H9 (cell line): ENCODE measurements around the gene SLC25A11. TPM values are rescaled to one million over a fixed set of nuclear protein-coding genes. Genes with fewer than 3 reads are reported as not detected.

Source experiments
- DNase-seq: peaks from one replicate; pipeline ENCODE4 v3.0.0-alpha.2; 2017
- H2AFZ ChIP-seq: one replicate; pipeline ENCODE4 v1.6.1; 2013; ENCODE audit warnings: mild to moderate bottlenecking, low read length, control low read depth, moderate library complexity
- H2AK5ac ChIP-seq: 2 replicates; pipeline ENCODE4 v1.6.1; 2013; ENCODE audit warnings: low read length, control low read depth, mixed read lengths; ENCODE audit not compliant: insufficient read length
- H2BK120ac ChIP-seq: one replicate; pipeline ENCODE4 v1.6.1; 2013; ENCODE audit warnings: low read depth, mild to moderate bottlenecking, low read length, control low read depth, inconsistent platforms; ENCODE audit not compliant: poor library complexity, severe bottlenecking
- H2BK12ac ChIP-seq: 2 replicates; pipeline ENCODE4 v1.6.1; 2013; ENCODE audit warnings: low read length, control low read depth, mixed read lengths, low read depth; ENCODE audit not compliant: insufficient read length
- H2BK15ac ChIP-seq: 2 replicates; pipeline ENCODE4 v1.6.1; 2013; ENCODE audit warnings: low read depth, low read length, control low read depth
- H2BK20ac ChIP-seq: one replicate; pipeline ENCODE4 v1.6.1; 2013; ENCODE audit warnings: low read depth, mild to moderate bottlenecking, low read length, control low read depth, inconsistent platforms; ENCODE audit not compliant: poor library complexity, severe bottlenecking
- H2BK5ac ChIP-seq: 2 replicates; pipeline ENCODE4 v1.6.1; 2013; ENCODE audit warnings: low read length, control low read depth, mixed read lengths; ENCODE audit not compliant: insufficient read length
- H3K14ac ChIP-seq: 2 replicates; pipeline ENCODE4 v1.6.1; 2013; ENCODE audit warnings: low read length, control low read depth; ENCODE audit not compliant: insufficient read depth
- H3K18ac ChIP-seq: 2 replicates; pipeline ENCODE4 v1.6.1; 2013; ENCODE audit warnings: low read depth, mild to moderate bottlenecking, mixed read lengths, low read length, control low read depth; ENCODE audit not compliant: insufficient read length
- H3K23ac ChIP-seq: 2 replicates; pipeline ENCODE4 v1.6.1; 2013; ENCODE audit warnings: low read length, control low read depth, mixed read lengths, low read depth; ENCODE audit not compliant: insufficient read length
- H3K23me2 ChIP-seq: 2 replicates; pipeline ENCODE4 v1.6.1; 2013; ENCODE audit warnings: low read depth, mild to moderate bottlenecking, mixed read lengths, low read length, control low read depth; ENCODE audit not compliant: insufficient read length, poor library complexity, severe bottlenecking
- H3K27ac ChIP-seq: 2 replicates; pipeline ENCODE4 v1.5.1; 2013; ENCODE audit warnings: low read length, control low read depth, mixed read lengths, low read depth; ENCODE audit not compliant: insufficient read length
- H3K27me3 ChIP-seq: 2 replicates; pipeline ENCODE4 v1.6.1; 2013; ENCODE audit warnings: low read length, control low read depth, inconsistent platforms; ENCODE audit not compliant: insufficient read depth
- H3K4ac ChIP-seq: 2 replicates; pipeline ENCODE4 v1.6.1; 2013; ENCODE audit warnings: low read depth, mild to moderate bottlenecking, control low read depth, inconsistent platforms, low read length, moderate library complexity
- H3K4me1 ChIP-seq: 2 replicates; pipeline ENCODE4 v1.6.1; 2013; ENCODE audit warnings: low read length, control low read depth, inconsistent platforms; ENCODE audit not compliant: insufficient read depth
- H3K4me2 ChIP-seq: 2 replicates; pipeline ENCODE4 v1.6.1; 2013; ENCODE audit warnings: low read length, control low read depth, mixed read lengths; ENCODE audit not compliant: insufficient read length, insufficient read depth
- H3K56ac ChIP-seq: 2 replicates; pipeline ENCODE4 v1.6.1; 2013; ENCODE audit warnings: low read depth, mild to moderate bottlenecking, mixed read lengths, low read length, control low read depth; ENCODE audit not compliant: insufficient read length
- H3K79me1 ChIP-seq: 2 replicates; pipeline ENCODE4 v1.6.1; 2013; ENCODE audit warnings: low read depth, mild to moderate bottlenecking, moderate library complexity, low read length, control low read depth, inconsistent platforms; ENCODE audit not compliant: insufficient read depth, poor library complexity, severe bottlenecking
- H3K79me2 ChIP-seq: 2 replicates; pipeline ENCODE4 v1.6.1; 2013; ENCODE audit warnings: low read length, control low read depth, inconsistent platforms; ENCODE audit not compliant: insufficient read depth
- H3K9ac ChIP-seq: 2 replicates; pipeline ENCODE4 v1.6.1; 2013; ENCODE audit warnings: low read length, control low read depth, mixed read lengths; ENCODE audit not compliant: insufficient read length; ENCODE audit errors: extremely low read depth
- H3K9me3 ChIP-seq: one replicate; pipeline ENCODE4 v1.6.1; 2013; ENCODE audit warnings: low read depth, low read length, inconsistent platforms; ENCODE audit not compliant: control insufficient read depth
- H3T11ph ChIP-seq: one replicate; pipeline ENCODE4 v1.6.1; 2013; ENCODE audit warnings: mild to moderate bottlenecking, low read length, control low read depth, inconsistent platforms
- H4K20me1 ChIP-seq: one replicate; pipeline ENCODE4 v1.6.1; 2013; ENCODE audit not compliant: control insufficient read depth, insufficient read length, insufficient read depth
- H4K5ac ChIP-seq: 2 replicates; pipeline ENCODE4 v1.6.1; 2013; ENCODE audit warnings: low read depth, mild to moderate bottlenecking, mixed read lengths, low read length, control low read depth; ENCODE audit not compliant: insufficient read length
- H4K8ac ChIP-seq: replicated peaks from 2 replicates; pipeline ENCODE4 v1.6.1; 2013; ENCODE audit warnings: low read length, control low read depth, mixed read lengths, low read depth; ENCODE audit not compliant: insufficient read length
- H4K91ac ChIP-seq: 2 replicates; pipeline ENCODE4 v1.6.1; 2013; ENCODE audit warnings: low read depth, mild to moderate bottlenecking, moderate library complexity, mixed read lengths, low read length, control low read depth; ENCODE audit not compliant: insufficient read length
- H3K27ac Mint-ChIP-seq, 3 experiments: 2 replicates in 2 of 3; 3 replicates in 1 of 3; pipeline ENCODE4 v1.8.0; 2020 to 2021; ENCODE audit warnings: mixed read lengths in 3 of 3, mild to moderate bottlenecking in 1 of 3, moderate library complexity in 1 of 3
- H3K27me3 Mint-ChIP-seq: 2 replicates; pipeline ENCODE4 v1.8.0; 2021; ENCODE audit warnings: low read depth, mild to moderate bottlenecking, moderate library complexity, mixed read lengths
- H3K36me3 Mint-ChIP-seq, 3 experiments: 2 replicates in 2 of 3; 3 replicates in 1 of 3; pipeline ENCODE4 v1.8.0; 2020 to 2021; ENCODE audit warnings: low read depth in 3 of 3, mixed read lengths in 3 of 3; ENCODE audit not compliant: insufficient read depth in 1 of 3
- H3K4me1 Mint-ChIP-seq, 2 experiments: 2 replicates each; pipeline ENCODE4 v1.8.0; 2020; ENCODE audit warnings: mixed read lengths in 2 of 2
- H3K4me3 Mint-ChIP-seq, 2 experiments: 2 replicates in 1 of 2; 3 replicates in 1 of 2; pipeline ENCODE4 v1.8.0; 2020 to 2021; ENCODE audit warnings: mild to moderate bottlenecking in 2 of 2, mixed read lengths in 2 of 2, moderate library complexity in 1 of 2
- H3K9me3 Mint-ChIP-seq, 2 experiments: 2 replicates in 1 of 2; 3 replicates in 1 of 2; pipeline ENCODE4 v1.8.0; 2020; ENCODE audit warnings: mild to moderate bottlenecking in 2 of 2, mixed read lengths in 2 of 2, moderate library complexity in 1 of 2
- CTCF ChIP-seq: fragments of 200-600 bp; sonication (generic); conservative IDR thresholded peaks from 3 replicates; pipeline ENCODE4 v1.8.0; 2021; ENCODE audit warnings: antibody characterized with exemption, mild to moderate bottlenecking
- WGBS: extraction: QIAGEN DNeasy Blood & Tissue Kit; methylation state at CpG from one replicate; pipeline ENCODE4 v1.1.7; 2013; ENCODE audit warnings: missing lambda C conversion rate, low lambda C conversion rate, mixed read lengths; ENCODE audit not compliant: insufficient read length; ENCODE audit errors: extremely low coverage; 5-methylcytosine and 5-hydroxymethylcytosine counted together
- total RNA-seq: library from RNA; stranded (reverse); gene quantifications from 2 replicates; pipeline ENCODE4 v1.2.1, GENCODE V29; 2021

Gene SLC25A11
- total RNA-seq, 1 experiment from 2014 or later, result 74.9 TPM

- no peak overlapping the region for H3T11ph ChIP-seq
- H4K8ac ChIP-seq, result no peak overlapping the region
- peaks cover 17% of the 10 kb centered on the region for H3K23me2 ChIP-seq
- H3K4me2 ChIP-seq, result no peak overlapping the region
- no peak overlapping the region for H3K23ac ChIP-seq
- peaks cover 22 to 59% (median 38%) of the 10 kb centered on the region in 3 experiments for H3K36me3 Mint-ChIP-seq
- no peak overlapping the region for H3K18ac ChIP-seq
- no peak overlapping the region for H3K56ac ChIP-seq
- DNase-seq, result peak; percentile 24
- H3K9me3 ChIP-seq, result no peaks in the 10 kb centered on the region
- peaks cover 1% of the 10 kb centered on the region for H3K27me3 Mint-ChIP-seq
- H3K9me3 Mint-ChIP-seq, result no peaks in the 10 kb centered on the region; a peak in 1 of 5 replicates
- H3K4me1 ChIP-seq, result no peaks in the 10 kb centered on the region
- H3K79me1 ChIP-seq, result peaks cover 5% of the 10 kb centered on the region
- peak overlapping the region; percentile 56 to 95; a peak in 2 of 5 replicates for H3K4me3 Mint-ChIP-seq
- WGBS, result no CpG with 5 or more reads among the region's 16 CpGs
- no peak overlapping the region for H3K4ac ChIP-seq
- no peaks in the 10 kb centered on the region for H3K27me3 ChIP-seq
- no peak overlapping the region for H2AK5ac ChIP-seq
- no peak overlapping the region for H4K5ac ChIP-seq
- H2BK12ac ChIP-seq, result no peak overlapping the region
- no peak overlapping the region for H2BK120ac ChIP-seq
- no peak overlapping the region for H2BK5ac ChIP-seq
- H4K91ac ChIP-seq, result no peak overlapping the region
- no peak overlapping the region for H3K27ac ChIP-seq
- H3K79me2 ChIP-seq, result peaks cover 6% of the 10 kb centered on the region; the same call in 1 of the 2 replicates
- no peak overlapping the region for H2AFZ ChIP-seq
- no peak for TF ChIP-seq CTCF
- no peak overlapping the region for H2BK15ac ChIP-seq
- H2BK20ac ChIP-seq, result no peak overlapping the region
- peaks cover 37 to 43% of the 10 kb centered on the region in 2 experiments for H3K4me1 Mint-ChIP-seq
- no peak overlapping the region for H3K9ac ChIP-seq
- H4K20me1 ChIP-seq, result peaks cover 7% of the 10 kb centered on the region
- no peak overlapping the region for H3K14ac ChIP-seq
- no peak overlapping the region; a peak in 1 of 7 replicates for H3K27ac Mint-ChIP-seq
Measured at GRCh38 chr17:4937553-4937952, 2.3 kb downstream of the SLC25A11 start.
